ENCODE measurements around the gene NCR2.

DNA sequence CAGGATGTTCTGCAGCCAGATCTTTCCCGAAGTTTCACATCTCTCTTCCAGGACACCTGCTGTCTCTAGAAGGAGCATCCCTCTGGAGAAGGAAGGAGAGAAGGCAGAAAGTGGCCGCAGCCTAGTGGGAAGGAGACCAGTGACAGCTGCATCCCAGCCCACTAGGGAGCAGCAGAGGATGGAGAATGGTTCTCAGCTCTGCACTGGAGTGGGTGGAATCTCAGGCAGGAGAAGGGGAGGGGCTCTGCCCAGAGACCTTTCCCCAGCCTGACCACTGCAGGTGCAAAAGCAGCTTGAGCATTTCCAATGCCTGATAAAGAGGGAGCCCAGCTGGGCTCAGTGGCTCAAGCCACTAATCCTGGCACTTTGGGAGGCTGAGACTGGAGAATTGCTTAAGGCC, 32.3 kb downstream of the NCR2 start:
- TF ChIP-seq, protein P1, sequence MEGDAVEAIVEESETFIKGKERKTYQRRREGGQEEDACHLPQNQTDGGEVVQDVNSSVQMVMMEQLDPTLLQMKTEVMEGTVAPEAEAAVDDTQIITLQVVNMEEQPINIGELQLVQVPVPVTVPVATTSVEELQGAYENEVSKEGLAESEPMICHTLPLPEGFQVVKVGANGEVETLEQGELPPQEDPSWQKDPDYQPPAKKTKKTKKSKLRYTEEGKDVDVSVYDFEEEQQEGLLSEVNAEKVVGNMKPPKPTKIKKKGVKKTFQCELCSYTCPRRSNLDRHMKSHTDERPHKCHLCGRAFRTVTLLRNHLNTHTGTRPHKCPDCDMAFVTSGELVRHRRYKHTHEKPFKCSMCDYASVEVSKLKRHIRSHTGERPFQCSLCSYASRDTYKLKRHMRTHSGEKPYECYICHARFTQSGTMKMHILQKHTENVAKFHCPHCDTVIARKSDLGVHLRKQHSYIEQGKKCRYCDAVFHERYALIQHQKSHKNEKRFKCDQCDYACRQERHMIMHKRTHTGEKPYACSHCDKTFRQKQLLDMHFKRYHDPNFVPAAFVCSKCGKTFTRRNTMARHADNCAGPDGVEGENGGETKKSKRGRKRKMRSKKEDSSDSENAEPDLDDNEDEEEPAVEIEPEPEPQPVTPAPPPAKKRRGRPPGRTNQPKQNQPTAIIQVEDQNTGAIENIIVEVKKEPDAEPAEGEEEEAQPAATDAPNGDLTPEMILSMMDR (IDR thresholded peaks at IDR 0.05), result peak in 1 of 3 donors; percentile 12
- TF ChIP-seq POLR2A (IDR thresholded peaks at IDR 0.05), result no peak

Measured in ovary (tissue), 3 donors.